Stimulated activated CD4-positive, alpha-beta T cell treated with anti-CD3 and anti-CD28 coated beads, Interleukin-2, amount 100 ng/mL, for 4 hours (primary cell): ENCODE data around the gene DOCK2.

ENCODE experiments used
- DNase-seq: peaks from one replicate; pipeline ENCODE4 v3.0.0-alpha.2; 2020; ENCODE audit warnings: low read depth

Gene DOCK2

DNA sequence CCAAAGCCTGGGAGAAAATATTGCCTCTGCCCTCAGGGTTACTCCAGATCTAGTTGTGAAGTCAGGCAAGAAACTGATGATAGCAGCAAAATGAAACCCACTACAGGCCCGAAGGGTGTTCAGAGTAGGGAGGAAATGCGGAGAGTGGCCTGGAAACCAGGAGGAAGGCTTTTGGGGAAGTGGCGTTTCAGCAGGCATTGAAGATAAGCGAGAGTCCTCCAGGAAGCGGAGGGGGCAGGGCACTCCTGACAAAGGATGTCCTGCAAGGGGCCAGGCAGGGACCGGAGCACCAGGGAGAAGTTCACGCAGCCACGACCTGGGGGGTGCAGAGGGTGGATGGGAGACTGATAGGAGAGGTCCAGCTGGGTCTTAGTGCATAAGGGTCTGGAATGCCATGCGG lies 460.9 kb downstream of the DOCK2 start:
- DNase-seq: no peak

DNA sequence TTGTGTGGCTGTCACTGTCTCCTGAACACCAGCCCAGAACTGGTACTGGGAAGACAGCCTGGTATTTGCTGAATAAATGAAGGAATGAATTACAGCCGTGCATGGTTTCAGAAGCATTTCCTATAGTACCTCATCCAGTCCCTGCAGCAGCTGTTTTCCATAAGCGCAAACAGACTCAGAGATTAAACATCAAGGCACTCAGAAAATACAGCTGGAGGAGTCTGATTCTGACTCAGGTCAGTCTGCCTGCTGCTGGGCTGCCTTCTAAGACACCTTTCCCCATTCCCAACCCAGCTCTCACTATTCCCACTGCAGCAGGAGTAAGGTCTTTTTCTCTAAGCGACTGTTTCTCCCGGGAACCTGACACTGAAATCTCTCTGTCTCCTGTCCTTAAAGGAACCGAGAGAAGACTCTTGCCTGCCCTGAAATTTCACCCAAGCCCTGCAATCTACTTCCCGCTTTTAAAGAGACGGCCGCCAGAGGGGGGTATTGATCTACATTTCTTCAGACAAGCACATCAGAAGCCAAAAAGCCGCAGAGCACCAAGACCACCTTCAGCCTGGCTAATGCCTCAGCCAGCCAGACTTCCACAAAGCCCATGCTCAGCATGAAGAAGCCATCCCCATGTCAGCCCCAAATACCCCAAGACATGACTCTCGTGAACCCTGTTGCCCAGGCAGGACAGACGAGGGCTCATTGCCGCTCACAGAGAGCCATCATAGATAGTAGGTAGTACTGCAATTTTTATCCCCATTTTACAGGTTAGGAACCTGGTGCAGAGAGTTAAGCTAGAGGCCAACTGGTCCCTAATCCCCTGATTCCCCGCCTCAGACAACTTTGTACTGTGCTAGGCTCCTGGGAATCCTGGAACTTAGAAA lies 463.2 kb downstream of the DOCK2 start:
- peak; percentile 40 for DNase-seq

DNA sequence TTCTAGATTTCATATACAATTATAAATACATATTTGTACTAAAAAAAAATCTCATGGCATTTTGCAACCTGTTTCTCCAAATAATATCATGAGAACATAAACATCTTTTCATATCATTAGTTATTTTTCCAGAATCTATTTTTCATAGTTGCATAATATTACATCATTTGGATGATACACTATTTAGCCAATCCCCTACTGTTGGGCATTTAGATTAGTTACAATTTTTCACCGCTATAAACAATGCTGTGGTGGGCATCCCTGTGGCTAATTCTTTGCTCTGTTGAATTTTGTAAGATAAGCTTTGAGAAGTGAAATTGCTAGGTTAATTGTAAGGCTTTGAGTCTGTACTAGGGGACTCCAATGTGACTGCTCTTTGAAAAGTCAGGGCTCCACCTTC lies 466.4 kb downstream of the DOCK2 start:
- no peak for DNase-seq

DNA sequence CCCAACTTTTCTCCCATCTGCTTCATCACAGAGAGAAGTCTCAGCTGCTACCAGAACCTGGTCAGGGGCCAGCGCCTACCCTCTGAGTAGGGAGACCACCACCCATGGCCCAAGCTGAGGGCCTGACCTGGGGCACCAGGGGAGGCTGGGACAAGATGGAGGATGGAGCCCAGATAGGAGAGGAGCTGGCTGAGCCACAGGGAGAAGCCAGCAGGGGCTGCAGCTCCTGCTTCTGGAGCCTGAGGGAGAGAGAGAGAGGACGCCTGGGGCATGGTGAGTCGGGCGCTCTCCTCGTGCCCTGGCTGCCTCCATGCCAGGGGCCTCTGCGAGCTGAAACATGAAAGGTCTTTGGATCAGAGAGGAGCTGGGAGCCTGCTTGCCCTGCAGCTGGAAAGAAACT lies 467.2 kb downstream of the DOCK2 start:
- DNase-seq: no peak

DNA sequence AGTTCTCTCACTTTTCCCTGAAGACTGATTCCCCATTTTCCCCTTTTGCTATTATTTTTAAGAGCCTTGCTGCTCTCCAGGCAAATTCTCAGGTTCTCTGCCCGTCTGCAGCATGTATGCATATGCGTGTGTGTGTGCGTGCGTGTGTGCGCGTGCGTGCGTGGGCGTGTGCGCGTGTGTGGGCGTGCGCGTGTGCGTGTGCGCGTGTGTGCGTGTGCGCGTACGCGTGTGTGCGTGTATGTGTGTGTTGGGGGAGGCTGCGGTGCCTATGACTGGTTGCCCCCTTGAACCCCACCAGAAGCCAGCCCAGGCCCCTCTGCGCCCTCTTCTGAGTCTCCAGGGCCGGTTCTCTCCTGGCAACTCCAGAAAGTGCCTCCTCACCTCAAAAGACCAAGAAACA lies 467.6 kb downstream of the DOCK2 start:
- DNase-seq: no peak

DNA sequence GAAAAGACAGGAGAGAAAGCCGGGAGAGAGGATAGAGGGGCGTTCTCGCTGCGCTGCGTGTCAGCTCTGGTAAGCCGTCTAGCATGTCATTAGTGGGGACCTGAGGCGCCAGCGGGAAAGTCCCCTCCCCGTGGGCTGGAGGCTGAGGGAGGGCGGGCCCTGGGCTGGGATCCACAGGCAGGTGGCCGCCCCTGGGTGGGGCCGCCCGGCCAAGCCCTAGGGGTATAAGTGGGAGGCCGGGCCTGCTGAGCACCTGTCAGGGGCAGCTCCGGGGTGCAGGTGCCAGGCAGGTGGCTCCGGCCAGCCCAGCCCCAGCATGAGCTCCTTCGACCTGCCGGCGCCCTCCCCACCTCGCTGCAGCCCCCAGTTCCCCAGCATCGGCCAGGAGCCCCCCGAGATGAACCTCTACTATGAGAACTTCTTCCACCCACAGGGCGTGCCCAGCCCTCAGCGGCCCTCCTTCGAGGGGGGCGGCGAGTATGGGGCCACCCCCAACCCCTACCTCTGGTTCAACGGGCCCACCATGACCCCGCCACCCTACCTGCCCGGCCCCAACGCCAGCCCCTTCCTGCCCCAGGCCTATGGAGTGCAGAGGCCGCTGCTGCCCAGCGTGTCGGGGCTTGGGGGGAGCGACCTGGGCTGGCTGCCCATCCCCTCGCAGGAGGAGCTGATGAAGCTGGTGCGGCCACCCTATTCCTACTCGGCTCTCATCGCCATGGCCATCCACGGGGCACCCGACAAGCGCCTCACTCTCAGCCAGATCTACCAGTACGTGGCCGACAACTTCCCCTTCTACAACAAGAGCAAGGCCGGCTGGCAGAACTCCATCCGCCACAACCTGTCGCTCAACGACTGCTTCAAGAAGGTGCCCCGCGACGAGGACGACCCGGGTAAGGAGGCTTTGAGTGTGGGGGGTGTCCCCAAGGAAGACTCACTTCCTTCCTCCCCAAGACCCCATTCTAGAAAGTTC lies 468.9 kb downstream of the DOCK2 start, which contains the start of gene FOXI1:
Gene FOXI1, plus strand, starts transcription at position 256 of the 970 bp plus-strand sequence. Its CDS starts 61 bp downstream, at position 317.
- no peak for DNase-seq

DNA sequence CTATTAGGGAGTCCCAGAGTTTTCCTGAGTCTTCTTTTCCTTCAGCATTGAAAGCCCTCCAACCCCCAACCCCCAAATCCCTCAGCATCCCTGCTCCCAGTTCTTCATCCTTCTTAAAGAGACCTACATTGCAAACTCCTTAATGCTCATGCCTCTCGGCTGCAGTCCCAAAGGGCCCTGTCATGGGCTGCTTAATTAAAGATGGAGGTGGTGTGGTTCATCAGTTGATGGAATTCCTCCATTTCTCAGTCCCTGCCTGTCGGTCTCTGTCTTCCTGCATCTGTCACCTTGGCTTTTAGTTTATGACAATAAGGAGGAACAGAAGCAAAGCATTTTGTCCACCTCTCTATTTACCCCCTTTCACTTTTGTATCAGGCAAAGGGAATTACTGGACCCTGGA lies 470.6 kb downstream of the DOCK2 start:
- no peak for DNase-seq

DNA sequence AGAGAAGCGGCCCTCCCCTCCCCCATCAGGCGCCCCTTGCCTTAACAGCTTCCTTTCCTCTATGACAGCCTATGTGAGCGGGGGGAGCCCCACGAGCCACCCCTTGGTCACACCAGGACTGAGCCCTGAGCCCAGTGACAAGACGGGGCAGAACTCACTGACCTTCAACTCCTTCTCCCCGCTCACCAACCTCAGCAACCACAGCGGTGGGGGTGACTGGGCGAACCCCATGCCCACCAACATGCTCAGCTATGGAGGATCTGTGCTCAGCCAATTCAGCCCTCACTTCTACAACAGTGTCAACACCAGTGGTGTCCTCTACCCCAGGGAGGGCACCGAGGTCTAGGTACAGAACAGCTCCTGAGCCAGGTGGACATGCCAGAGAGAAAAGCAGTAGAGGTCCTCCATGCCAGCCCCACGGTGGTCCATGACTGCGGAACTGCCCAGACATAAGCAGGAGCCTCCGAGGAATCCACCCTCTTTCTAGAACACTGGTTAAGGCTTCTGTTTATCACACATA lies 471.3 kb downstream of the DOCK2 start:
- no peak for DNase-seq

DNA sequence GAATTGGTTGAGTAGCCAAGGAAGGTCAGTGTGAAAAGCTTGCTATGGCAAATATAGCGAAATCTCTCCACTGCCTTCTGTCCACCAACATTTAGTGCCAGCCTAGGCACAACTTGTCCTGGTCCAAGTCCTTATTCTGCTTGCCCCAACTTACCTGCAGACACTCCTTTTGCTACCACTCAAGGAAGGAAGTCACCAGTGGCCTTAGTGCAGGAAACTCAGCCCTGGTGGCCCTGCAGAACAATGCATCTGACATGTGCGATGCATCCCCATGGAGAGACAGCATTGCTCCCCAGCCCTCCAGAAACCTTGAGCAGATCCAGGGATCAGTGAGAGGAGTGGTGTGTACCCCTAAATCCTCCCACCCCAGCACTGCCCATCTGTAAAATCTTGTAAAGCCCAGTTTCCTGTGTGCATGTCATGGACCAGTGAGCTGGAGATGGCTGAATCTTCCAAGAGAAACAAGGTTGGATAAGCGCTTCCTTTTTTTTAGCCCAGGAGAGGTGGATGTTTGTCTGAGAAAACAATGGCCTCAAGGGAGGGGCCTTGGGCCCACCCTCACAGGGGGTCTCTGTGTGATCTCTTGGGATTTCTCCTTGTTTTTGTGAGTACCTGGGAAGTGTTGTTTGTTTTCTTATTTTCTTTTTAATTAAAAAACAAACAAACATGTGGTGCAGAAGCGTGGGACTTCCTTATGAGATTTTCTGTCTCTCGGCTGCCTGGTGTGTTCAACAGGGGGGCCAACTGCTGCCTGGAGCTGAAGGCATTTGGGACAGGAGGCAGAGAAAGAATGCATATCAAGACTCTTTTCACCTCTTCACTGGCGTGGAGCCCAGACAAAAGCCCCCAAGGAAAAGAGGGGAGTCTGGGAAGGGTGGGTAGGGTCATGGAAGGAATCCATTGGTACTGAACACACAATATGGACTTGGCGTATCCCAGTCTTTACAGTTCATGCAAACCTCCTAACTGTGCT lies 472.3 kb downstream of the DOCK2 start:
- DNase-seq: no peak

DNA sequence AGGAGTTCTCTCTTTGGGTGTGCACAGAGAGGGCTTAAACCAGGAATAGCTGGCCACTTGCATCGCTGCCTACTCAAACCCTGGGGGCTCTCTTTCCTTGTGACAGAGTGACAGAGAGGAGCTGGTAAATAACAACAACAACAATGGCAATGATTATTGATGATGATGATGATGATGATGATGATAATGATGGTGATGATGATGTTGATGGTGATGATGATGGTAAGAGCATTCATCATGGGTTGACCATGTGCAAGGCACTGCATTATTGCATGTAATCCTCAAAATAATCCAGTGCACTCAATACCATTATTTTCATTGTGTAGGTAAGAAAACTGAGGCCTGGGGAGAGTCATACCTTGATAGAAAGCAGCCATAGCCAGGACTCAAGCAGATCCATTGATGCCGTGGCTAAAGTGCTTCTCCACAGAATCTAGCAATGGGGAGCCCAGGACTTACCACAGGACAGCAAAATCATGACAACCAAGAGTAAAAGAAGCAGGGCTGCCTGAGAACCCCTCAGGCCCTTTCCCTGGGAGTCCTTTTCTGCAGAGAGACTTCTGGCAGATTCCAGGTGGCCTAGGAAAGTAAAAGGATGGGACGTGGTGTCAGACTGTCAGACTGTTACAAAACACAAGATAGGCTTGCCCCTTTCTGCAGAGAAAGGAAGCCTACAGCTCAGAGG lies 473.5 kb downstream of the DOCK2 start:
- DNase-seq: no peak

DNA sequence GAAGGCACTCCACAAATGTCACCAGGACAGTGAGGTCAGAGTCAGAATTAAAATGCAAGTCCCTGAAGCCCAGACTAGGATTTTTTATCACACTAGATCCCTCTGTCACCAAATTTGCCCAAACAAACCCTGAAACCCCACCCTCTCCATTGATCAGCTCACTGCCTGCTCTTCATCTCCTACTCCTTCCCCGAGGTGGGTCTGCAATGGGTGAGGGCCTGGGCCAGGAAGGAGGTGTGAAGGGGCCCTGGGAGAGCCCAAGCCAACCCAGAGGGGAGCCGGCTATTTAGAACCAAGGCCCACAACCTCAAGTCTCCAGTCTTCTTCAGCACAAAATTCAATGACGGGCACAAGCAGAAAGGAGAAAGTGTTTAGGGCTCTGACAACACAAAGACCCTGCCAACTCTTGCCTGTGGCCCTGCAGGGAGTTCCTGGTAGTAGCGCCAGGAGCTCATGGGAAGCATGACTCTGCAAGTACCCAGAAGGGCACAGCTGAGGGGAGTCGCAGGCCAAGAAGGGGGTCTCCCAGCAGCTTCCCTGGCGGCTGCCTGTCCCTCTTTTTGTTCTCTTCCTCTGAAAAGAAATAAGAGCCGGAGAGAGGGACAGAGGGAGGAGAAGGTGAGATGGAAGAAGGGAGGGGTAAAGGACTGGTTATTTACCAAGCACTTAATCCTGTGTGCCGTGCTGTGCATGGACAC lies 474.2 kb downstream of the DOCK2 start:
- no peak for DNase-seq

DNA sequence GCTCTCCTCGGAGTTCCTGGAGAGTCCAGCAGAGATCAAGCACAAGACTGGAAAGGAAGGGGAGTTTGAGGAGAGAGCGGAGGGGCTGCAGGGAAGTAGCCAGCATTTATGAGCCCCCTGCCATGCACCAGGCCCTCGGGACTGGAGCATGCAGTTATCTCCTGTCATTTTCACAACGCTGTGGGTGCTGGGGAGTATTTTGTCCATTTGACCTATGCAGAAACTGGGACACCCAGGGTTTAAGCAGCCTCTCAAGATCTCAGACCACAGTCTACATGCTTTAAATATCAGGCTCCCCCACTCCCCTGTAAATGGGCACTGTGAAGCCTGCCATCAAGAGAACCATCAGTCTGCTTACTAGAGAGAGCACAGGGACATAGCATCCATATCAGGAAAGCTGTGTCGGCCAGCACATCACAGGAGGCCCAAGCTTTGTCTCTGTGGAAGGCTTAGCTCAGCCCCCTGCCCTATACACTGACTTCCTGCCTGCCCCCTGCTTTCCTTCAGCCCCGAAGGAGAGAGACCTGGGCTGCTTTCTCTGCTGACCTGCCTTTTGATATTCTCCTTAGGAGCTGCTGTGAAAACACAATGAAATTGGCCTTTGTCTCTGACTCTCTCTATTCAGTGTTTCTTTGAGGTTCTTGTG lies 475.9 kb downstream of the DOCK2 start:
- DNase-seq: no peak

DNA sequence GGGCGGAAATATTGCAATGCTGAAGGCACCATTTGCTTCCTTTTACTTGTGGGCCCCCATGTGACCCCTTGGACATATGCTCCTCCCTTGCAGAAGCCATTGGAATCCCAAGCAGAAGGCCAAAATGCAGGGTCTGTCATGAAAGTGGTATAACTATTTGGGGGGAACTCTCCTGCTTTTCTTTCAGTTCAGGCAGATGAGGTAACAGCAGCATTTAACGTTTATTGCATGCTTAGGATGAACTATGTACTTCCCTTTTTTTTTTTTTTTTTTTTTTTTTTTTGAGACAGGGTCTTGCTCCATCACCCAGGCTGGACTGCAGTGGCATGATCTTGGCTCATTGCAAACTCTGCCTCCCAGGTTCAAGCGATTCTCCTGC lies 476.4 kb downstream of the DOCK2 start:
- no peak for DNase-seq

DNA sequence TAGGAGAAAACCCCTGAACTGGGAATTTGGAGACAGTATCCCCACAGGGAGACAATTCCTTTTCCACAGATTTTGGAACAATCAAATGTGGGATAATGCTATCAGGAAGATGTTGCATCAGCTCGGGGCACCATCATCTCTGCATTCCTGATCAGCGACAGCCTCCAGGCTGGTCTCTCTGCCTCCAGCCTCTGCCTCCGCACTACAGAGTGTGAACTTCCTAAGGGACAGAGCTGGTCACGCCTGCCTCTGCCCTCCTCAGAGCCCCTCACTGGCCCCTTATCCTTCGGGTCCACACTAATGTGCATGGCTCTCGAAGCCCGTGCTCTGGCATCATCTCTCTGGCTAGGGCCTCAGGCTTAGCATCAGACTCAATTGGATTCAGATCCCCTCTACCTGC lies 477.2 kb downstream of the DOCK2 start:
- no peak for DNase-seq

DNA sequence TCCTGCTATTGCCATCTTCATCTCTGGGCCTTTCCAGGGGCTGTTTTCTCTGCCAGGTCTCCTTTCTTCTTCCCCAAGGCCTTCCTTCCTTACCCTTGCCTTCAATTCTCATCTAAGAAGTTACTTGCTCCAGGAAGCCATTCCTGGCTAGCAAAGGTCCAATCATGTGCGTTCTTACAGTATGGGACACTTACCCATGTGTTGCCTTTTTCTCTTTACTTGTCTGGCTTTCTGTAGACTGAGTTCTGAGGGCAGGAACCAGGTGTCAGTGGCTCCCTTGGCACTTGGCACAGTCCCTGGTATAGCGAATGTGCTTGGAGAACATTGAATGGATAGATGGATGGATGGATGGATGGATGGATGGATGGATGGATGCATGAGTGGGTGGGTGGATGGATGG lies 478.9 kb downstream of the DOCK2 start:
- no peak for DNase-seq

DNA sequence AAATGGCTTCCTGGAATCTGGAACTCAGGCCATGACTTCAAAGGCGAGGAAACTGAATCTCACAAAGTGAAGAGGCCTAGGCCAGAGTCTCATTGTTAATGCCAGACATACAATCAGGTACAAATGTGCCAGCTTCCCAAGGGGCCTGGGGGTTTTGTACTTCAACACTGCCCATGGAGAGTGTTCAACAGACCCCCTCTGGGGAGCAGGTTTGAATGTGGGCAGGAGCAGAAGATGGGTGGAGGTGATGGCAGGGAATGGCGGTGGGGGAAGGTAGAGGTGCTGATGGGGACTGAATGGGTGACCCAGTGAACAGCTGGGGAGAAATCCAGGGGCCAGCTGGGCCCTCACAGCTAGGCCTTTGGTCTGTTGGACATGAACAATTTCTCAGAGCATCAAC lies 480.7 kb downstream of the DOCK2 start:
- no peak for DNase-seq

DNA sequence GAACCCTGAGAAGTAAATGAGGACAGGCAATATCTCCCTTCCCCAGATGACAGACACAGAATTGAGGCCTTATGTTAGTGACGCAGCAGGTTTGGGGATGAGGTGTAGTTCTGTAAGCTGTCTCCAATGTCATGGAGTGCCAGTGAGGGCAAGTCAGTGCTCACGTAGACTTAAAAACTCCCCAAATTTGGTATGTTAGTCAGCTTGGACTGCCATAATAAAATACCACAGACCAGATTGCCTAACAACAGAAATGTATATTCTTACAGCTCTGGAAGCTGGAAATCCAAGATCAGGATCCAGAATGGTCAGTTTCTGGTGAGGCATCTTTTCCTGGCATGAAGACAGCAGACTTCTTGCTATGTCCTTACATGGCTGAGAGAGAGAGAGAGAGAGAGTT lies 483.5 kb downstream of the DOCK2 start:
- no peak for DNase-seq

DNA sequence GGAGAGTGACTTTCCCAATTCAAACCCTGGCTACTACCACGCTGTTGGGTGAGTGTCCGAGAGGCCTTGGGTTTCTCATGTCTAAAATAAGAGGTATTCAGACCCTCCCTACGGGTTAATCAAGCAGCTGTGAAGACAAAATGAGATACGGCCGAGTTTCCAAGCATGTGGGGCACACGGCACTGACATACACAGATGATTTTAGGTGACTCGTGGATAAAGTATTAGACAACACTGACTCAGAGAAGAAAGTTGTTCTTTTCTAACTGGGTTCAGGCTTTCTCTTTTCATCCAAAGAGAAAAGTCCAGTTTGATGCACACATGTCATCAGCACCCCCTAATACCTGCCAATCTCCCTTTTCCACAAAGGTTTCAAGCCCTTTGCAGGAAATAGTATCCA lies 484.2 kb downstream of the DOCK2 start:
- no peak for DNase-seq

DNA sequence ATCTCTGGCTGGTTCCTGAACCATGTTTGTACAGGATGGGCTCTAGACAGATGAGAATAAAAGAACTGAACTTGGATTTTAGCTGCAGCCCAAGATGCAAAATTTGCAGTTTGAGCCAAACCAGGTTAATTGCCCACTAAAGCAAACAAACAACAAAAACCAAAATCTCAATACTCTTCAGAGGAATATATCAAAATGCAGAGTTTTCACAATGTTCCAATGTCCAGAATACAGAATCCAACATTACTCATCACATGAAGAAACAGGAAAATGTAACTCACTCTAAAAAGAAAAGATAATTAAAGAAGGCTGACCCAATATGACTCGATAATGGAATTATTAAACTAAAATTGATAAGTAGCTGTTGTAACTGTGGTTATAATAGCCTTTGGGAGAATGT lies 489.0 kb downstream of the DOCK2 start:
- DNase-seq: no peak

DNA sequence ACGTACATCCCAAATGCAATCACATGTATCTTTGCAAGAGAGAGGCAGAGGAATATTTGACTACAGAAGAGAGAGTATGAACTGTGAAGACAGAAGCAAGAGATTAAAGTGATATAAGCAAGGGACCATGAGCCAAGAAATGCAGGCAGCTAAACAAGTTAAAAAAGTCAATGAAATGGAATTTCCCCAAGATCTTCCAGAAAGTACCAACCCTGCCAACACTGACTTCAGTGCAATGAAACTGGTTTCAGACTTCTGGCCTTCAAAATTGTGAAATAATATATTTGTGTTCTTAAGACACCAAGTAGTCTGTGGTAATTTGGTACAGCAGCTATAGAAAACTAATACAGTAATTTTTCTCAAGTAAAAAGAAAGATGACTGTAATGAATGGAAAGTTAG lies 489.6 kb downstream of the DOCK2 start:
- no peak for DNase-seq
